NCI-H1105 treated with DMSO at 0.1 percent for 48 hours (cell line): ENCODE measurements around the gene SV2C.
A peak's percentile ranks its signal among the peaks of the same experiment; 100 is the strongest.
"Not testable (repeated sequence)": the region's sequence is repeated elsewhere in the genome, so short reads cannot be mapped to it uniquely, and the experiment has no call there.

Experiments
- DNase-seq: peaks from one replicate; lab custom pipeline; 2025; lab: John Stamatoyannopoulos, UW

SV2C gene

DNA sequence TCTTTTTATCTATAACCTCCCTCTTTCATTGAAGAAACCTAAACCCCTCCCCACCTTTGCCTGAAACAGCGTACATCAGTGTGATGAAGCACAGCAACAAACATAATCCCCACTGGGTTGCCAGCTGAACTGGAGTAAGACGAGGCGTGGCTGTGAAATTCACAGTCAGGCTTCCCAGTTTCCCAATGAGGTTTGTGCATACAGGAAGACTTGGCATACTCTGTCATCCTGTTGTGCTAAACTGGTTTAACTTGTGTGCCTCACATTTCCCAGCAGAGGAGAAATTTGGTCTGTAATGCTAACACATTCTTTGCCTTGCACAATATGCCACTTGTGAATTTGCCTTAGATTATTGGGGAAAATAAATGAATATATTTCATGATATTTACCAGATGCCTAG lies 121.5 kb downstream of the SV2C start:
- no peak for DNase-seq

DNA sequence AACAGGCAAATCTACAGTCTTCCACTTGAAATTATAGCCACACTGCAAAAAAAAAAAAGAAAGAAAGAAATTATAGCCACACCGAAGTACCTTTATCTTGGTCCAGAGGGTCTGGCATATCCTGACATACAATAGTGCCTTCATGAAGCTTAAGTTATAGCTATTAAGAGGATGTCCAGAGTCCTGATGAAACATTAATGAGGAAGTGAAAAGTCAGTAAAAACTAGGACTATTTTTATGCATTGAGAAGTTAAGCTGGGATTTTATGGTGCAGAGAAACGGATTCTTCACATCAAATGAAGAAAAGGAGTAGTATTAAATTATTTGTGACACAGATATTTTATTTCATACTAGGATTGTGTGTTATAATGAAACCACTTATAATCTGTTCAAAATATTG lies 123.9 kb downstream of the SV2C start:
- no peak for DNase-seq

DNA sequence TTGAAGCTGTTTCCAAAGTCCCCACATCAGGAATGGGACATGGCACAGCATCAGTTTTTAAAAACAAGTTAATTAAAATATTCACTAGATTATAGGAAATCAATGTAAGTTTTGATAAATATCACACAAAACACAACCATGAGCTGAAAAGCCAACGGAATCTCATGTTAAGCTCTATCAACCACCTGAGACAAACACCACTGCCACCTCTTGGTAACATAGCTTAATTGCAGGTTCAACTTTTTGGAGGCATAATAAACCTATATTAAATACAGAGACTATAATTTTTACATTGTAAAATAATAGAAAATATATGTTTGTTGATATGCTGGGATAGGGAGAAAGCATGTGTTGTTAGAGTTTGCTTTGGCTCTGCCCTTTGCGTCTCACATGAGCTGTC lies 126.1 kb downstream of the SV2C start:
- DNase-seq, result no peak

DNA sequence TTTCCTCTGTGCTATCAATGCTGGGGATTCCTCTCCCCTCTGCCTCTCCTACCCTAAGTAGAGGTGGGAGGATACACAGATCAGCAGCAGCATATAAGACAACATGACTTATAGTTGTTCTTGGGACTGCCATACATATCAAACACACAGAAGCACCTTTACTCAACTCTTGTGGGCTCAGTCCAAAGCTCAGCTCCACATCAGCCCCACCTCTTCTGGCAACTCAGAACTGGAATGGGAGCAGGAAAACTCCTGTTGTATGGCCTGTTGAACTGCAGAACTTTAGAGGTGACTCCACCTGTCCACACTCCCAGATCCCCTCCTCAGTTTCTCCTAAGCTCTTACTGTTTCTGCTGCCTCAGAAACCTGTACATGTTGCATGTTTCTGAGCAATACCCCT lies 127.8 kb downstream of the SV2C start:
- DNase-seq, result no peak

DNA sequence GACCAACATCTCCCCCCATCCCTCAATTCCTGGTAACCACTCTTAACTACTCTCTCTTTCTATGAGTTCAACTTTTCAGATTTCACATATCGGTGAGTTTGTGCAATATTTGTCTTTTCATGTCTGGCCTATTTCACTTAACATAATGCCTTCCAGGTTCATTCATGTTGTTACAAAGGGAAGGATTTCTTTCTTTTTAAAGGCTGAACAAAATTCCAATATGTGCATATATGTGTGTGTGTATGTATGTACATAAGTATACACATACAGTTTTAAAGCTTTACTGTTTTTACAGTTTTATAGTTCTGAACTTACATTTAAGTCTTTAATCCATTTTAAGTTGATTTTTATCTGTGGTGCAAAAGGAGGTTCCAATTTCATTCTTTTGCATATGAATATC lies 130.7 kb downstream of the SV2C start:
- no peak for DNase-seq

DNA sequence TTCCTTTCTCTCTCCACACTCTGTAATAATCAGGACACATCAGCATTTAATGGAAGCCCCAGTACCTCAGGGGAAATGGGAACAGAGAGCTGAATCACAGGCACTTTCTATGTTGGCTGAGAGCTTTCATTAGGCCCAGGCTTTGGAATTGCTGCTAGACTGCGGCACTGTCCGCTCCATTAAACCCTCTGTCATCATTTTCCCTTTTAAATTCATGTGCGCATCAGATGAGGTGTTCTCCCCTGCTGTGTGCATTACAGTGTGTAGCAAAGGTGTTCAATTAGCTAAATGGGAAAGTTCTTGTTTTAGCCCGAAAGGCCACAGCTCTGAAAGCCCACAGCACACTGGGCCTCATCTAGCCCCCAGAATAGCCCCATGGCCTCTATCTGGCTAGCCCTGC lies 133.6 kb downstream of the SV2C start:
- no peak for DNase-seq

DNA sequence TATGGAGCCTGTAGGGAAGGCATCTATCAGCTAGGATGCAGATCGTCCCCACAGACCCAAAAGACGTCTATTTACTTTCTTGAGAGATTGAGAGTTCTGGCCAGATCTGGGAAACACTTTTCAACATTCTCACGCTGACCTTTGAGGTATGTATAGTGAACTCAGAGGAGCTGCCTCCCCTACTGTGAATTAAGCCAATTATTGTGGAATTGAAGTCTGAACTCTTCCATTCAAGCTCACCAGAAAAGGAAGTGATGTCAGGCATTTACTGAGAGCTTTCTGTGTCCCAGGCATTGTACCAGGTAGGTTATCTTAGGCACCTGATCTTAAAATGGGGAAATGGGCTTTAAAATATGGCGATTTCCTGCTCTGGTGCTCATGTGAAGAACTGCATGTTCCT lies 136.5 kb downstream of the SV2C start:
- no peak for DNase-seq

DNA sequence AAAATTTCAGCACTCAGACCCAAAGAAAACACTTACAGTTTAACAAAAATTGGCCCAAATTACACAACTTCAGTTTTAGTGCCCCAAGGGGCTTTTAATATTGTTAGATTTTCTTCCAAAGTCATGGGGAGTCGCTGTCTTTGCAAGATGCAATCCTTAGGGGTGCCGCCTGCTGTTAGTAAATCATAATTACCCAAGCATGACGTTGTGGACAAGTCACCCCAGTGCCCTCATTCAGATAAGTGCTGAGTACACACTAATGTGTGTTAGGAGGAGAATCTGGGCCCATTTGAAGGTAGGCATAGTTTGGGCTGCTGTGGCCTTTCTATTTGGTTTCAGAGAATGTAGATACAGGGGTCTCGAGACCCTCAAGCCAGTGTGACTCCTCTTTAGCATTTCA lies 138.1 kb downstream of the SV2C start:
- no peak for DNase-seq

DNA sequence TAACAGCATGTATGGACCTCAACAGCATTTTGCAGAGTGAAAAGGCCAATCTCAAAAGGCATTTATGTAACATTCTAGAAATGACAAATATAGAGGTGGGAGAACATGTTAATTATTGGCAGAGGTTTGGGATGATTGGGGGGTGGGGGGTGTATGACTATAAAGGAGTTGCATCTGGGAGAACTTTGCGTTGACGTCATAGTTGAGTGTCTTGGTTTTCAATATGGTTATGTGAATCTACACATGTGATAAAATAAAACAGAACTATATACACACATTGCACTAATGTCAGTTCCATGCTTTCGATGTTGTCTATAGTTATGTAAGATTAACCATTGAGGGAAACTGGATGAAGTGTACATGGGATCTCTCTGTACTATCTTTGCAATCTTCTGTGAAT lies 139.1 kb downstream of the SV2C start:
- no peak for DNase-seq

DNA sequence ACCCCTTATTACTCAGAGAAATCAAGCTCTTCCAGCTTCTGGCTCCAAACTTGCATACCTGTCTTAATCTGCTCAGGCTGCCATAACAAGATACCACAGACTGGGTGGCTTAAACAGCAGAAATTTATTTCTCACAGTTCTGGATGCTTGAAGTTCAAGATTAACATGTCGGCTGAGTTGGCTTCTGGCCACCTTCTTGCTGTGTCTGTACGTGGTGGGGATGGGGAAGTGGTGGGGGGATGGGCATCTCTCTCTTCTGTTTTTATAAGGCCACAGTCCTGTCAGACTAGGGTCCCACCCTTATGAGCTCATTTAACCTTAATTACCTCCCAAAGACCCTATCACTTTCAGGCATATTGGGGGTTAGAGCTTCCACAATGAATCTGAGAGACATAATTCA lies 140.5 kb downstream of the SV2C start:
- no peak for DNase-seq

DNA sequence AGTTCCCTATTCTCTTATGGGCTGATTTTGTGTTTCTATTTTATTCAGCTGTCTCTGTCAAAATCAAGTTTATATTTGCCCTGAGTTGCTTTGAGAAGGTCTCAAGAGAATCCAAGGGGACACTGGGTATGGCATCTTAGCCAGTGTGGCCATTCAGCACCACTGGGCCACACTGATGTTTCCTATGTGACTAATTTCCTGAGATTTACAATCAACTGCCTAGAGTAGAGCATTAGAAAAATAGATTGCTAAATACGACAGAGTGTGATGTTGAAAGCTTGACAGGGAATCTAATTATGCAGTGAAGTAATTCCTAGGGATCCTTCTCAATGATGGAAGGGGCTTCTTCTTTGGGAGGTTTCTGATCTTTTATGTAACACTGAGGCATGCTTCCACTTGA lies 141.7 kb downstream of the SV2C start:
- no peak for DNase-seq

DNA sequence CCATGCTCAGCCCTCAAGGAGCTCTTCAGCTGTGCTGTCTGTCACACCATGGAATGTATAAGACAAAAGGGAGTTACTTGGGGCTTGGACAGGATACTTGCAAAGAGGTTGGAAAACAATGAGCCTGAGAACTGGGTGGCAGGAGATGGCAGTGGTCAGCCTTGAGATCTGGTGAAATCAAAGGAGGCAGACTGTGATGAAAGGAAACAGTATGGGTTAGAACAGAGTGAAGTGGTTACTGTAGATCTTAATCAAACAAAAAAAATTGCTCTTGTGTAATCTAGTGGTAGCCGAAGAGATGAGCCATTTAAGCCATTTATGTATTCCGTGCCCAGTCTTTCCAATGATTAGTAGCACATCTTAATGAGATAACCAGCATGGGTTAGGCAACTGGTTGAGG lies 142.2 kb downstream of the SV2C start:
- no peak for DNase-seq

DNA sequence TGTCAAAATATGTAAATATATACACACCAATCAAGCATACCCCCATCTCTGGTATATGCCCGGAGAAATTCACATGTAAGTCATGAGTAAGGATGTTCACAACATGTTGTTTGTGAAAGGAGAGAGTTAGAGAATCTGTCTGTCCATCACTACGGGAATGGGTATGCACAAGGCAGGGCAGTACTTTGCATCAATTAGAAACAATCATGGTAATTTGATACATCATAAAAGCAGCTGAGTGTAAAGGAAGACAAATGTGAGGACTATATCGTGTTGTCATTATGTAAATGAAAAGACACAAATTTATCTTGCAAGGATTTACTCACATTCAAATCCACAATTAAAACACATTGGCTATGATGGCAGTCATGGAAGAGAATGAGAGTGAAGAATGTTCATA lies 146.7 kb downstream of the SV2C start:
- DNase-seq, result no peak

DNA sequence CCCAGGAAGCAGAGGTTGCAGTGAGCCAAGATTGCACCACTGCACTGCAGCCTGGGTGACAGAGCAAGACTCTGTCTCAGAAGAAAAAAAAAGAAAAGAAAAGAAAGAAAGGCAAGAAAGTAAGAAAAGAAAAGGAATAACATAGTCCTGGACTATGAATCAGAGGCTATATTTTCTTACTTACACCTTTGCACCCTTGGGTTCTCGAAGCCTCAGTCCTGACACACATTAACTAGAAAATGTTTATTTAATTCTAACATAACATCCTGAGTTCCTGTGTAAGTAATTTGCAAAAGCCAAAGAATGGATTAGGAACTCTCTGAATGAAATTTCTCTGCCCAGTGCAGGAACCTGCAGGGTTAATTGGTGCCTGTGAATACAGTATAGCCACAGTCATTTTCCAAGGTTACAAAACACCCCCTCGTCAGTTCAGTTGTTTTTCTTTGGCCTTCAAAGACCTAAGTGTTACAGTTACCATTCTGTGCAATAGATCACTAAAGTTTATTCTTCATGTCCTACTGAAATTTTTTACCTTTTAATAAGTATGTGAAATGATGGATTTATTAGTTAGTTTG lies 147.6 kb downstream of the SV2C start:
- no peak for DNase-seq

DNA sequence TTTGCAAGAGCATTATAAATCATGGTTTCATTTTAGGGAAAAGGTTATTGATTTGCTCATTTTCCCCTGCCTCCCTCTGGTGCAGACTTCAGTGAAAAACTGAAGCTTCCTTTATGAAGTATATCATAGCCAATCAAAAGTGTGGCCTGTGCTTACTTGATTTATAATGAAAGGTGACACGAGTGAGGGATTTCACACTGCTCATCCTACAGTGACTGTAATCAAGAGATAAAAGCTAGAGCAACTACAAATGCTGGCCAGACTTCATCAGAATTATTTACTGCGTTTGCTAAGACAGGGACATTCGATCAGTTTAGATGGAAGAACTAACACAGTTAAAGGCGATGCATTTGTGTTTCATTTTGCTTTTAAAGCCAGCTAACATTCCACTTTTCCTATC lies 151.5 kb downstream of the SV2C start:
- no peak for DNase-seq

DNA sequence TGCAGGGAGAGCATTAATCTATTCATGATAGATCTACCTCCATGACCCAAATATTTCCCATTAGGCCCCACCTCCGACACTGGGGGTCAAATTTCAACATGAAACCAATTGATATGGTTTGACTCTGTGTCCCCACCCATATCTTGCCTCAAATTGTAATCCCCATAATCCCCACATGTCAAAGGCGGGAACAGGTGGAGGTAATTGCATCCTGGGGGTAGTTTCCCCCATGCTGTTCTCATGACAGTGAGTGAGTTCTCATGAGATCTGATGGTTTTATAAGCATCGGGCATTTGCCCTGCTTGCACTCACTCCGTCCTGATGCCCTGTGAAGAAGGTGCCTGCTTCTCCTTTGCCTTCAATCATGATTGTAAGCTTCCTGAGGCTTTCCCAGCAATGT lies 153.5 kb downstream of the SV2C start:
- no peak for DNase-seq

DNA sequence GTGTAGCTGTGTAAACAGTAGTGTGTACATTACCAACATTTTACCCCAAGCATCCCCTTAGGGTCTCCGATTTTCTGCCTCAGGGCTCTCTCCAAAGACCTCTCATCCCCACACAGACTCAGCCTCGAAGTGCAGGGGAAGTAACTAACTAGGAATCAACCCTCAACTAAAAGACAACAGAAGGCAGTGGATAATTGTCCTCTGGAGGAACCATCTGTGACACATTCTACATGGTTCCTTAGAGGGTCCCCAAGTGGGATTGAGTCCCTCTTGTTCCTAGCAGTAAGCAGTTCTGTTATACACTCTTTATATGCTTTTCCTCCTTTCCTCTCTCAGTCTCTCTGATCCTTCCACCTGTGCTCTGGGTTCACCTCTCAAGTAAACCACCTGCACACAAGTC lies 157.2 kb downstream of the SV2C start:
- DNase-seq, result no peak

DNA sequence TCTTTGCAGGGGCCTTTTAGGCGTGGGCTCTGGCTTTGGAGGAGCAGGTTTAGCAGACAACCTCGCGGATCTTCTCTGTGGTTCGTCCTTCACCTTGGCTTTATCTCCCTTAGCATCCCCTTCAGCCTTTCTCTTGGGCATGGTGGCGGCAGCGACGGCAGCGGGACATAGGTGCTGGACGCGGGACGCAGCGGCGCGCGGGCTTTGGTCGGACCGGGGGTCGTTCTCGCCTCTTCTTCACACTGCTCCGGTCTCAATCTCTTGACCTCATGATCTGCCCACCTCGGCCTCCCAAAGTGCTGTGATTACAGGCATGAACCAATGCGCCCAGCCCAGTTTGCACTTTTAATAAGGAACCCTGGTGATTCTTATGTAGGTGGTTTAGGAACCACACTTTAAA lies 159.0 kb downstream of the SV2C start:
- not testable (repeated sequence) for DNase-seq

DNA sequence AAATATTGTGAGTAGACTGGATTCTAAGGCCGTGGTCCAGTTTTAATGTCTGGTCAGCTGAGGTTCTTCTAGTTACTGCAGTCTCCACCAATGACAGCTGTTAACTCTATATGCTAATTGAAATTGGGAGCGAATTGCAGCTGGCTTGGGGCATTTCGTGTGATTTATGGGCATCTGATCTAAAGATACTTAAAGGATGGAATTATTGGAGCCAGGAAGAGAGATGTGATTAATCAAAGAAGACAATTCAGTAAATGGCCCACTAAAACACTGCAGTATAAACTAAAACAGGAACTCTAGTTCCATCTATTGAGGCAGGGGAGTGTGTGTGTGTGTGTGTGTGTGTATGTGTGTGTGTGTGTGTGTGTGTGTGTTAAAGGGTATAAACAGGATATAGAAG lies 162.4 kb downstream of the SV2C start:
- DNase-seq, result no peak

DNA sequence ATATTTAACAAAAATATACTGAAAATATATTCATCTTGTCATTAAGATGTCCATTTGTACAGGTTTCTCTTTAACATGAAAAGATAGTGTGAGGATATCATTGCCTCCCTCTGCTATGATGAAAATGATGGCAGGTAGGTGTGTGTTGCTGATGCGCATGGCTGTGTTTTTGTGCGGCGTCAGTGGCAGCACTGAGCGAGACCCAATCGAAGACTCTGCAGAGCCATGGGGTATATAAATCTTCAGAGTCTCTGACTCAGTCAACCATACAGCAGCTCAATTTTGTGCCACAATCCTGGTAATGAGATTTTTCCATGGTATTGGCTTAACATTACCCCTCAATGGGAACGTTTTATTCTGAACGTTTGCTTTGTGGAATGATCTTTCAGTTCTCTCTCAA lies 166.4 kb downstream of the SV2C start:
- DNase-seq, result no peak

DNA sequence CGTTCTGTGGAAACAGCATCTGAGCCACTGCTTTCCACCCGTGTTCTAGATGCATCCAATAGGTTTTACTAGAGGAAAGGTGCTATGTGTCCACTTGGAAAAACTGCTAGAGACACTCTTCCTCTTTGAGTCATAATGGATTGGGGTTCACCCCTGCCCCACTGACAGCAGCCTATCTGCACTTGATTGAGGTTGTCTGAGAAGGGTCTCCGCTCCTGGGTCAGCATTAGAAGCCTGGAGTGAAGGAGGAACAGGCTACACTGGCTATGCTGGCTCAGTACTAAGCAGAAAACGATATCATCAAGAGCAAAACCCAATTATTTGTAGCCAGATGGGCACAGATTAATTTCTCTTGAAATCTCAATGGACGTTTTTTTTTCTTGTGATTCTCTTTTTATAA lies 167.3 kb downstream of the SV2C start:
- no peak for DNase-seq

DNA sequence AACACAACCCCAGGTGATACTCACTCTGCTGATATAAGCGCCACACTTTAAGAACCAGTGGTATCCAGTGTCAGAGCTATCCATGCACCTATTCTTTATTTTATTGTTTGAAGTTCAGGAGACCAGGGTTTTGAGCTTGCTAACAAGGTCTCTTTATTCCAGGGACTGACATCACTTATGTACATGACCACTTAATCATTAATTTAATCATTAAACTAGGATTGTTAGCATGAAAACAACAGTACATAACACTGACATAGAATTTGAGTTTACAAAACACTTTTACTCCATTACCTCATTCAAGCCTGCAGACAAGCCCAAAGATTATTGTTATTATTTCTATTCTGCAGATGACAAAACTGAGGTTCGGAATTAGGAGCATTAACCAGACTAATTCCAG lies 168.5 kb downstream of the SV2C start:
- no peak for DNase-seq

DNA sequence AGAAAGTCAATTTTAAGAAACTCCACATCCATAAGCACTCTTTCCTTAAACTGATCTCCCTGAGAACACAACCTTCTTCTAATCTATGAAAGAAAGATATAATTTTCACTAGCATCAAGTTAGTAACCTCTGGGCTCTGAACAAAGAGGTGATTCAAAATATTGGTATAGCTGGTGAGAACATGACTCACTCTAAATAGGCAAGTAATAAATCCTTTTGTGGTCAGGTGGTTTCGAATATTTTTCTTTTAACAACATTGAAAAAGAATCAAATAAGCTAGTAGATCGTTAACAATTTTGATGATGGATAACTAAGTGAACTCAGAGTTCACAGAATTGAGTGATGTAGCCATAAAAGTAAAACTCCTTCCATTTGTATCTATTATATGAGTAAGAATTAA lies 169.3 kb downstream of the SV2C start:
- DNase-seq, result no peak

DNA sequence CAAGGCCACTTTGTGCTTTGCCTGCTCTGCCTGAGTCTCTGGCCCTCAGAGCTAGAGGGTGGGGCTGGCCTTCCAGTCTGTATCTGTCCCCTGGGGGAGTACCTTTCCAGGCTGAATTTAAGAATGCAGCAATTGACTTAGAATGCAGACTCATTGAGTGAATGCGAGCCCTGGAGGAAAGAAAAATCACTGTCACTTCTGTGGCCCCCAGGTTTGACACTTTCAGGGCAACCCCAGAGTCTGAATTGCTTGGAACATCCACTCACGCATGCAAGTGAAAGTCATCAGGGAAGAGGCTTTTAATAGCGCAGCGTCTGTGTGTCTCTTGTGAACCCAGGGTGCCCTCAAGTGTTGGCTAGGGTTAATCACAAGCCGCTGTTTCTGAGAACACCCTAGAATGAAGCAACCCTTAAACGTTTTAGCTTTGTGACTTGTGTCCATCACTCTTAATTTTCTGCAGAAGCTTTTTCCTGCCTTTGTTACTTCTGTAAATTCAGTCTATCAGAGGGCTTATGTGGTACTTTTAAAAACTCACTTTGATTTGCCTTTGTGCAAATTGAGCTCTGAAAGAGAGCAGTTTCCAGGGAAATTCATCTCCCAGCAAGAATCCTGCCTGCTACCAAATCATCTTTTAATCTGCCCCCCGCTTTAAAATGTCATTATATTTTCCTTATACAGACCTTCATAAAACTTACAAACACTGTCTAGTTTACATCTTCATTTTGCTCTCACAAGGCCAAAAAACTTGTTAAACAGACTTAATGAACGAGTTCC lies 173.1 kb downstream of the SV2C start:
- DNase-seq, result peak; percentile 58
